C4-2B (cell line): Measurements from ENCODE around the gene MADD.

ENCODE experiments used
- ZFX ChIP-seq: fragments of 450-650 bp; IDR thresholded peaks from 2 replicates; pipeline ENCODE4 v1.6.1; 2017
- TF ChIP-seq, protein P1 (sequence below): fragments of 450-650 bp; conservative IDR thresholded peaks from 2 replicates; pipeline ENCODE4 v1.5.1; 2017; ENCODE audit warnings: mild to moderate bottlenecking

DNA sequence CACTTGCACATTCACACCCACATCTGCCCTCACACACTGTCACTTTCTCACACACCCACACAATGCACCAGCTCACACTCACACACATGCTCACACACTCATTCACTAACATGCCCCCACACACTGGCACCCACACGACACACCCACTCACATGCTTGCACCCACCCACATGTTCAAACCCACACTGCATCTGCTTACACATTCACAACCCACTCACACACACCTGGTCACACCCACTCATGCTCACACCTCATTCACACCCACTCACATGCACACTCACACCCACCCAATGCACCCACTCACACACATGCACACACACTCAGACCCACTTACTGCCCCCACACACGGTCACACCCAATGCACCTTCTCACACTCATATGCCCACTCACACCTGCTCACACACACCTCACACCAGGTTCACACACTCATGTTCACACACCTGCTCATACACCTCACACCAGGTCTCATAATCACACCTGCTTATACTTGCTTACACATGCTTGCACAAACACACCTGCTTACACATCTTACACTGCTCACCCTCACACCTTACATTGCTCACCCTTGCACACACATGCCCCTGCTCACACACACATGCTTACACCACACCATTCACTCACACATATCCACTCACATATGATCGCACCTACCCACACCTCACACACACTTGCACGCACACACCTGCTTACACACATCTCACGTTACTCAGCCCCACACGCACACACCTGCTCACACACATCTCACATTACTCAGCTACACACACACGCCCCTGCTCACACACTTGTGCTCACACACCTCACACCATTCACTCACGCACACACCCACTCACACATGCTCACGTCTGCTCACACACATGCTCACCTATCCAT, 86.4 kb downstream of the MADD start:
- TF ChIP-seq, protein P1, sequence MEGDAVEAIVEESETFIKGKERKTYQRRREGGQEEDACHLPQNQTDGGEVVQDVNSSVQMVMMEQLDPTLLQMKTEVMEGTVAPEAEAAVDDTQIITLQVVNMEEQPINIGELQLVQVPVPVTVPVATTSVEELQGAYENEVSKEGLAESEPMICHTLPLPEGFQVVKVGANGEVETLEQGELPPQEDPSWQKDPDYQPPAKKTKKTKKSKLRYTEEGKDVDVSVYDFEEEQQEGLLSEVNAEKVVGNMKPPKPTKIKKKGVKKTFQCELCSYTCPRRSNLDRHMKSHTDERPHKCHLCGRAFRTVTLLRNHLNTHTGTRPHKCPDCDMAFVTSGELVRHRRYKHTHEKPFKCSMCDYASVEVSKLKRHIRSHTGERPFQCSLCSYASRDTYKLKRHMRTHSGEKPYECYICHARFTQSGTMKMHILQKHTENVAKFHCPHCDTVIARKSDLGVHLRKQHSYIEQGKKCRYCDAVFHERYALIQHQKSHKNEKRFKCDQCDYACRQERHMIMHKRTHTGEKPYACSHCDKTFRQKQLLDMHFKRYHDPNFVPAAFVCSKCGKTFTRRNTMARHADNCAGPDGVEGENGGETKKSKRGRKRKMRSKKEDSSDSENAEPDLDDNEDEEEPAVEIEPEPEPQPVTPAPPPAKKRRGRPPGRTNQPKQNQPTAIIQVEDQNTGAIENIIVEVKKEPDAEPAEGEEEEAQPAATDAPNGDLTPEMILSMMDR, result no peak
- no peak for TF ChIP-seq ZFX
